ENCODE results near the gene SLC38A8. TPM values are rescaled to one million over a fixed set of nuclear protein-coding genes. Genes with fewer than 3 reads are reported as not detected.

The SLC38A8 gene
- total RNA-seq, 1 experiment from 2014 or later = not detected

DNA sequence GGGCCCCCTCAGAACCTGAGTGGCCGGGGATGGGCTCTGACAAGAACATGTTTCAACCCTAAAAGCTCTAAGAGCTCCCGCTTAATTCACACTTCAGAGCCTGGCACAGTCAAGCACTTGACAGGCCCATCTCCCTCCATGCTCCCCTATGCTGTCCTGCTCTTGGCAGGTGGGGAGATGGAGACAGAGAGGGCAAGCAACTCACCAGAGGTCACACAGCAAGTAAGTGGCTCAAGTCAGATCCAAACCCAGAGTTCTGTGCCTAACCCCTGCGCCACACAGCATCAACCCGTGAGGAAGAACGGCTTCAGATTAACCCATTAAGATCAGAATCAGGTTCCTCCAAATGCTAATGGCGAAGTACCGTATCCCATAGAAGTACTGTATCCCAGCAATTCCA is 38.2 kb downstream of the SLC38A8 start:
- ChIA-PET CTCF (no interaction called here), POLR2A (no interaction called here)
- no peak for TF ChIP-seq CTCF (IDR thresholded peaks at IDR 0.05)
- no peak for TF ChIP-seq POLR2AphosphoS5 (IDR thresholded peaks at IDR 0.05; ENCODE audit: low read depth, low read length)
- TF ChIP-seq, protein P1, sequence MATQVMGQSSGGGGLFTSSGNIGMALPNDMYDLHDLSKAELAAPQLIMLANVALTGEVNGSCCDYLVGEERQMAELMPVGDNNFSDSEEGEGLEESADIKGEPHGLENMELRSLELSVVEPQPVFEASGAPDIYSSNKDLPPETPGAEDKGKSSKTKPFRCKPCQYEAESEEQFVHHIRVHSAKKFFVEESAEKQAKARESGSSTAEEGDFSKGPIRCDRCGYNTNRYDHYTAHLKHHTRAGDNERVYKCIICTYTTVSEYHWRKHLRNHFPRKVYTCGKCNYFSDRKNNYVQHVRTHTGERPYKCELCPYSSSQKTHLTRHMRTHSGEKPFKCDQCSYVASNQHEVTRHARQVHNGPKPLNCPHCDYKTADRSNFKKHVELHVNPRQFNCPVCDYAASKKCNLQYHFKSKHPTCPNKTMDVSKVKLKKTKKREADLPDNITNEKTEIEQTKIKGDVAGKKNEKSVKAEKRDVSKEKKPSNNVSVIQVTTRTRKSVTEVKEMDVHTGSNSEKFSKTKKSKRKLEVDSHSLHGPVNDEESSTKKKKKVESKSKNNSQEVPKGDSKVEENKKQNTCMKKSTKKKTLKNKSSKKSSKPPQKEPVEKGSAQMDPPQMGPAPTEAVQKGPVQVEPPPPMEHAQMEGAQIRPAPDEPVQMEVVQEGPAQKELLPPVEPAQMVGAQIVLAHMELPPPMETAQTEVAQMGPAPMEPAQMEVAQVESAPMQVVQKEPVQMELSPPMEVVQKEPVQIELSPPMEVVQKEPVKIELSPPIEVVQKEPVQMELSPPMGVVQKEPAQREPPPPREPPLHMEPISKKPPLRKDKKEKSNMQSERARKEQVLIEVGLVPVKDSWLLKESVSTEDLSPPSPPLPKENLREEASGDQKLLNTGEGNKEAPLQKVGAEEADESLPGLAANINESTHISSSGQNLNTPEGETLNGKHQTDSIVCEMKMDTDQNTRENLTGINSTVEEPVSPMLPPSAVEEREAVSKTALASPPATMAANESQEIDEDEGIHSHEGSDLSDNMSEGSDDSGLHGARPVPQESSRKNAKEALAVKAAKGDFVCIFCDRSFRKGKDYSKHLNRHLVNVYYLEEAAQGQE (IDR thresholded peaks at IDR 0.05; ENCODE audit: insufficient read depth in 1 of 2, low read depth in 2 of 2, low read length in 1 of 2) = no peak
- TF ChIP-seq SIN3A (IDR thresholded peaks at IDR 0.05; ENCODE audit: borderline replicate concordance, insufficient read depth, low read depth, low read length) = no peak
- TF ChIP-seq TCF7L2 (IDR thresholded peaks at IDR 0.05; ENCODE audit: low read depth, low read length) = no peak
- Histone ChIP-seq H3K36me3 (ENCODE audit: control insufficient read depth, insufficient read depth, low read length) (no peaks in the 10 kb centered on the region), H3K9me3 (ENCODE audit: control insufficient read depth, insufficient read depth, low read depth, low read length) (no peaks in the 10 kb centered on the region), H3K4me1 (ENCODE audit: control insufficient read depth, insufficient read depth, low read length) (no peaks in the 10 kb centered on the region), H3K4me3 (ENCODE audit: low read depth in 2 of 2, low read length in 2 of 2) (no peak overlapping the region), H3K27me3 (ENCODE audit: control insufficient read depth, insufficient read depth, low read length) (no peaks in the 10 kb centered on the region), H3K27ac (ENCODE audit: low read length) (no peak overlapping the region)
- in situ Hi-C loops (cut with HindIII; ENCODE audit: low pct_unique_long_range_greater_than_20kb, low sequenced_read_pairs) = no loop called here
- ATAC-seq = no peak
- no peak for DNase-seq (ENCODE audit: low read depth, low spot score)
- BruUV-seq (replicated peaks) = no TSS peak
- intact Hi-C loops (cut with micrococcal nuclease; ENCODE audit: unreplicated experiment) = no loop called here

GRCh38 chr16:84003038-84003437 is 39.6 kb downstream of the SLC38A8 start:
- BruUV-seq (replicated peaks) = no TSS peak
- CTCF ChIA-PET = no interaction called here

More at GRCh38 chr16:84003038-84003437, 39.6 kb downstream of the SLC38A8 start:
- in situ Hi-C loops (cut with HindIII; ENCODE audit: low pct_unique_long_range_greater_than_20kb, low sequenced_read_pairs) (no loop called here), intact Hi-C loops (cut with micrococcal nuclease; ENCODE audit: unreplicated experiment) (no loop called here)
- no peak for TF ChIP-seq SIN3A (IDR thresholded peaks at IDR 0.05; ENCODE audit: borderline replicate concordance, insufficient read depth, low read depth, low read length)
- TF ChIP-seq POLR2AphosphoS5 (IDR thresholded peaks at IDR 0.05; ENCODE audit: low read depth, low read length) = no peak
- no peak for TF ChIP-seq CTCF (IDR thresholded peaks at IDR 0.05)
- TF ChIP-seq, protein P1 (IDR thresholded peaks at IDR 0.05; ENCODE audit: insufficient read depth in 1 of 2, low read depth in 2 of 2, low read length in 1 of 2) = no peak
- TF ChIP-seq TCF7L2 (IDR thresholded peaks at IDR 0.05; ENCODE audit: low read depth, low read length) = no peak
- Histone ChIP-seq H3K36me3 (ENCODE audit: control insufficient read depth, insufficient read depth, low read length) (no peaks in the 10 kb centered on the region), H3K9me3 (ENCODE audit: control insufficient read depth, insufficient read depth, low read depth, low read length) (no peaks in the 10 kb centered on the region), H3K27ac (ENCODE audit: low read length) (no peak overlapping the region), H3K27me3 (ENCODE audit: control insufficient read depth, insufficient read depth, low read length) (no peaks in the 10 kb centered on the region), H3K4me1 (ENCODE audit: control insufficient read depth, insufficient read depth, low read length) (no peaks in the 10 kb centered on the region), H3K4me3 (ENCODE audit: low read depth in 2 of 2, low read length in 2 of 2) (no peak overlapping the region)
- POLR2A ChIA-PET = no interaction called here
- DNase-seq (ENCODE audit: low read depth, low spot score) (no peak), ATAC-seq (no peak)

All from Panc1 (cell line).